Endodermal cell (in vitro differentiated cells): ENCODE results near the gene ARGFX. TPM values are rescaled to one million over a fixed set of nuclear protein-coding genes. Genes with fewer than 3 reads are reported as not detected.

ENCODE experiments used
- DNase-seq: peaks from one replicate; pipeline ENCODE4 v3.0.0-alpha.2; 2017
- H3K27ac ChIP-seq: 2 replicates; pipeline ENCODE4 v1.5.1; 2013; ENCODE audit warnings: mild to moderate bottlenecking, low read depth, low read length, moderate library complexity
- H3K27me3 ChIP-seq: 2 replicates; pipeline ENCODE4 v1.6.1; 2013; ENCODE audit warnings: mild to moderate bottlenecking, low read length, moderate library complexity; ENCODE audit not compliant: insufficient read depth, control insufficient read depth, poor library complexity, severe bottlenecking
- H3K36me3 ChIP-seq: 2 replicates; pipeline ENCODE4 v1.7.0; 2013; ENCODE audit warnings: mild to moderate bottlenecking, low read length, moderate library complexity; ENCODE audit not compliant: control insufficient read depth, insufficient read depth
- H3K4me1 ChIP-seq: one replicate; pipeline ENCODE4 v1.7.0; 2013; ENCODE audit warnings: low read length; ENCODE audit not compliant: control insufficient read depth, insufficient read depth
- H3K4me3 ChIP-seq: 2 replicates; pipeline ENCODE4 v1.5.1; 2013; ENCODE audit warnings: mild to moderate bottlenecking, low read length, moderate library complexity
- H3K9ac ChIP-seq: 2 replicates; pipeline ENCODE4 v1.6.1; 2013; ENCODE audit warnings: mild to moderate bottlenecking, low read length, moderate library complexity; ENCODE audit not compliant: poor library complexity, severe bottlenecking; ENCODE audit errors: extremely low read depth
- H3K9me3 ChIP-seq: 2 replicates; pipeline ENCODE4 v1.6.1; 2013; ENCODE audit warnings: mild to moderate bottlenecking, low read length, moderate library complexity; ENCODE audit not compliant: control insufficient read depth
- H3K27ac Mint-ChIP-seq: 2 replicates; pipeline ENCODE4 v1.8.0; 2020; ENCODE audit warnings: mixed read lengths
- H3K27me3 Mint-ChIP-seq: 2 replicates; pipeline ENCODE4 v1.8.0; 2021; ENCODE audit warnings: mild to moderate bottlenecking, mixed read lengths; ENCODE audit not compliant: insufficient read depth
- H3K36me3 Mint-ChIP-seq: 2 replicates; pipeline ENCODE4 v1.8.0; 2020; ENCODE audit warnings: low read depth, mixed read lengths
- H3K4me1 Mint-ChIP-seq: 2 replicates; pipeline ENCODE4 v1.8.0; 2020; ENCODE audit warnings: mixed read lengths
- H3K4me3 Mint-ChIP-seq: 2 replicates; pipeline ENCODE4 v1.8.0; 2020; ENCODE audit warnings: mild to moderate bottlenecking, moderate library complexity, mixed read lengths
- H3K9me3 Mint-ChIP-seq: 2 replicates; pipeline ENCODE4 v1.8.0; 2020; ENCODE audit warnings: mild to moderate bottlenecking, mixed read lengths
- WGBS, 2 experiments: methylation state at CpG; one replicate each; pipeline versions ENCODE4 v1.1.5 to v1.1.7; 2013; ENCODE audit warnings: missing lambda C conversion rate in 2 of 2, mixed read lengths in 1 of 2; ENCODE audit not compliant: insufficient coverage in 1 of 2, insufficient read length in 1 of 2; 5-methylcytosine and 5-hydroxymethylcytosine counted together
- total RNA-seq, 2 donors: library from RNA; stranded (reverse); fragmentation: NEBNext Ultra II Directional in 1 of 2; extraction: Animal tissue kit (Norgen Biotek cat#: 25700) in 1 of 2; gene quantifications; 2 replicates in 1 of 2; 3 replicates in 1 of 2; pipeline ENCODE4 v1.2.1, GENCODE V29; 2021
- TF ChIP-seq, protein P1 (sequence below): fragments of 200-600 bp; sonication (generic); conservative IDR thresholded peaks from 2 replicates; pipeline ENCODE4 v1.5.0; 2021; ENCODE audit warnings: antibody characterized with exemption, mild to moderate bottlenecking

The ARGFX gene
- total RNA-seq, 2 donors from 2014 or later: not detected

DNA sequence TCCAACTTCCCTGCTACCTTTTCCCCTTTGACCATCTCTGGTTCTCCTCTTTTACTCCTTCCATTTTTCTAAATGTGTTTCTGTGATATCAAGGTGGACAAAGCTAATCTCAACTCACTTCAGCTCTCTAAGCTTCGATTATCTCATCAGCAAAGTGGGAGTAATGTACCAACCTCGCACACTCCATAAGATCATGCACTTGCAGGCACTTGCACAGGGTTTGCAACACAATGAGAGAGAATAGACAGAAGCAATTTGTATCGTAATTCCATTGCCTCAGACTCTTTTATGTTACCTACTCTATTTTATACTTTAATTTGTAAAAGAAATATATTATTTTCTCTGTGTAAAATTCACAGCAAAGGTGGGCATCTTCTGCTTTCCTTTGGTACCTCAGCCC lies 15.0 kb upstream of the ARGFX start:
- Mint-ChIP-seq H3K9me3 (no peaks in the 10 kb centered on the region), H3K36me3 (no peaks in the 10 kb centered on the region), H3K27me3 (no peaks in the 10 kb centered on the region), H3K4me1 (no peaks in the 10 kb centered on the region), H3K4me3 (no peak overlapping the region), H3K27ac (no peak overlapping the region)
- Histone ChIP-seq H3K9me3 (no peaks in the 10 kb centered on the region), H3K36me3 (no peaks in the 10 kb centered on the region), H3K27ac (no peak overlapping the region), H3K4me1 (no peaks in the 10 kb centered on the region), H3K4me3 (no peak overlapping the region), H3K27me3 (no peaks in the 10 kb centered on the region), H3K9ac (no peak overlapping the region)
- no peak for DNase-seq
- TF ChIP-seq, protein P1, sequence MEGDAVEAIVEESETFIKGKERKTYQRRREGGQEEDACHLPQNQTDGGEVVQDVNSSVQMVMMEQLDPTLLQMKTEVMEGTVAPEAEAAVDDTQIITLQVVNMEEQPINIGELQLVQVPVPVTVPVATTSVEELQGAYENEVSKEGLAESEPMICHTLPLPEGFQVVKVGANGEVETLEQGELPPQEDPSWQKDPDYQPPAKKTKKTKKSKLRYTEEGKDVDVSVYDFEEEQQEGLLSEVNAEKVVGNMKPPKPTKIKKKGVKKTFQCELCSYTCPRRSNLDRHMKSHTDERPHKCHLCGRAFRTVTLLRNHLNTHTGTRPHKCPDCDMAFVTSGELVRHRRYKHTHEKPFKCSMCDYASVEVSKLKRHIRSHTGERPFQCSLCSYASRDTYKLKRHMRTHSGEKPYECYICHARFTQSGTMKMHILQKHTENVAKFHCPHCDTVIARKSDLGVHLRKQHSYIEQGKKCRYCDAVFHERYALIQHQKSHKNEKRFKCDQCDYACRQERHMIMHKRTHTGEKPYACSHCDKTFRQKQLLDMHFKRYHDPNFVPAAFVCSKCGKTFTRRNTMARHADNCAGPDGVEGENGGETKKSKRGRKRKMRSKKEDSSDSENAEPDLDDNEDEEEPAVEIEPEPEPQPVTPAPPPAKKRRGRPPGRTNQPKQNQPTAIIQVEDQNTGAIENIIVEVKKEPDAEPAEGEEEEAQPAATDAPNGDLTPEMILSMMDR: no peak
- WGBS, 2 experiments: 94 to 96% methylated on average over 2 of the region's 3 CpGs

DNA sequence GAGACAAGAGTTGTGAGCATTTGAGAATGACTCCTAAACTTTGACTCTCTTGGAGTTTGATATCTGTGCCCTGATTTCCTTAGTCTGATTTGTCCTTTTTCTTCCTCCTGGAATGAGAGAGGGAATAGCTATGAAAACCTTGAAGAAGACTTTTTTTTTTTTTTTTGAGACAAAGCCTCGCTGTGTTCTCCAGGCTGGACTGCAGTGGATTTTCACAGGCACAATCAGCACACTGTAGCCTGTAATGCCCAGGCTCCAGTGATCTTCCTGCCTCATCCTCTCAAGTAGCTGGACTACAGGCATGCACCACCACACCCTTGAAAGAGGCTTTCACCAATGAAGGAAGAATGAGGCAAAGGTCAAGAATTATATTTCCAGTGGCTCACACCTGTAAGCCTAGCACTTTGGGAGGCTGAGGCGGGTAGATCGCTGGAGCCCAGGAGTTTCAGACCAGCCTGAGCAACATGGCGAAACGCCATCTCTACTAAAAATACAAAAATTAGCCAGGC lies 10.3 kb upstream of the ARGFX start:
- WGBS, 2 experiments: 93 to 97% methylated on average over 4 to 5 of the region's 5 CpGs
- Mint-ChIP-seq H3K27ac (no peak overlapping the region), H3K4me3 (no peak overlapping the region), H3K9me3 (no peaks in the 10 kb centered on the region), H3K36me3 (no peaks in the 10 kb centered on the region), H3K4me1 (peaks cover 3% of the 10 kb centered on the region), H3K27me3 (peaks cover 2% of the 10 kb centered on the region)
- no peak overlapping the region for H3K4me3 ChIP-seq
- no peaks in the 10 kb centered on the region for H3K9me3 ChIP-seq
- no peaks in the 10 kb centered on the region for H3K27me3 ChIP-seq
- no peaks in the 10 kb centered on the region for H3K36me3 ChIP-seq
- no peak overlapping the region for H3K9ac ChIP-seq
- H3K4me1 ChIP-seq: no peaks in the 10 kb centered on the region
- TF ChIP-seq, protein P1: no peak
- no peak overlapping the region for H3K27ac ChIP-seq
- no peak for DNase-seq

DNA sequence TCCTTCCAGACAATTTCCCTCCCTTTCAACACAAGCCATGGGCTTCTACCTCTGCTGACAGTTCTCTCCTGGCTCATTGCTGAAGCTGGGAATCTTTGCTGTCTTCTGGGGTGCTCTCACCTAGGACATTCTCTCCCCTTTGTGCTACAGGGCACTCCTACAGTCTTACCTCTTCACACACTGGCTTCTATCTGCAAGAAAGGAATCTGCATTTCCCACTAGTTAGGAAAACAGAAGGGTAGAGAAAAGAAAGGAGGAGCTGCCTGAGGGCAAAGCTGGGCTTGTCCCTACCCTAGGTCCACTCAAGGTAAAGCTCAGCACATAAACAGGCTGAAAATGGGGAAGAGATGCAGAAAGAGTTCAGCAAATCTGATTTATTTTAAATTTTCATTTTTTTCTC lies 5.6 kb upstream of the ARGFX start:
- no peaks in the 10 kb centered on the region for H3K9me3 ChIP-seq
- no peaks in the 10 kb centered on the region for H3K36me3 ChIP-seq
- H3K4me3 Mint-ChIP-seq: no peak overlapping the region
- TF ChIP-seq, protein P1: no peak
- H3K36me3 Mint-ChIP-seq: no peaks in the 10 kb centered on the region
- no peak overlapping the region for H3K27ac ChIP-seq
- DNase-seq: no peak
- no peak overlapping the region for H3K27ac Mint-ChIP-seq
- no peaks in the 10 kb centered on the region for H3K4me1 ChIP-seq
- H3K27me3 ChIP-seq: no peaks in the 10 kb centered on the region
- H3K27me3 Mint-ChIP-seq: peaks cover 2% of the 10 kb centered on the region
- H3K4me3 ChIP-seq: no peak overlapping the region
- H3K9me3 Mint-ChIP-seq: no peaks in the 10 kb centered on the region
- peaks cover 3% of the 10 kb centered on the region for H3K4me1 Mint-ChIP-seq
- H3K9ac ChIP-seq: no peak overlapping the region
